GM19324 (cell line): Measurements from ENCODE around the gene TYR.
"Not testable (repeated sequence)": the region's sequence is repeated elsewhere in the genome, so short reads cannot be mapped to it uniquely, and the experiment has no call there.

Experiments used
- ATAC-seq: cut with Tn5 transposase; IDR thresholded peaks from one replicate; pipeline ENCODE4 v1.9.1; 2021; ENCODE audit warnings: mild to moderate bottlenecking, moderate library complexity; ENCODE audit not compliant: unreplicated experiment, low FRiP score

TYR gene

DNA sequence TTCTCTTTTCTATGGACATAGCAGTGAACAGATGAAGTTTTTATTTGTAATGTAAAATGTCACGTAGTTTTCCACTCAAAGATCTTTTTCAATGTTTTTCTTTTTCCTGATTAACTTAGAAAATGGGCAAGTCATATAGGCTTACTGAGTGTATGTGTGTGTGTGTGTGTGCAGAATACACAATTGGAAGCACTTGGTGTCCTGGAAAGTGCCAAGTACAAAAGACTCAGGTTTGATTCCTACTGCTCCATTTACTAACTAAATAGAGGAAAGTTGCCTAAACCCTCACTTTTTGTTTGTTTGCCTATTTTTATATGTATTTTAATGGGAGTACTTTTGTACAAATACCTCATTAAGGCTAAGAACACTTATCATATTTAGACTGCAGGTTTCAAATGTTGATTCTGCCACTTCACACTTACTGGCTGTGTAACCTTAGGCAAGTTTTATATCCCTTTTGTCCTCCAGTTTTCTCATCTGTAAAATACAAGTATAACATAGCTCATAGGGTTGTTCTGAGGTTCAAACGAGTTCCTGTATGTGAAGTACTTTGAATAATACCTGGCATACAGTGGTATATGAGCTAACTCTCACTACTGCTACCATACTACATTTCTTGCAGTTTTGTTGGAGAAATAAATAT is 90.1 kb downstream of the TYR start:
- no peak for ATAC-seq

DNA sequence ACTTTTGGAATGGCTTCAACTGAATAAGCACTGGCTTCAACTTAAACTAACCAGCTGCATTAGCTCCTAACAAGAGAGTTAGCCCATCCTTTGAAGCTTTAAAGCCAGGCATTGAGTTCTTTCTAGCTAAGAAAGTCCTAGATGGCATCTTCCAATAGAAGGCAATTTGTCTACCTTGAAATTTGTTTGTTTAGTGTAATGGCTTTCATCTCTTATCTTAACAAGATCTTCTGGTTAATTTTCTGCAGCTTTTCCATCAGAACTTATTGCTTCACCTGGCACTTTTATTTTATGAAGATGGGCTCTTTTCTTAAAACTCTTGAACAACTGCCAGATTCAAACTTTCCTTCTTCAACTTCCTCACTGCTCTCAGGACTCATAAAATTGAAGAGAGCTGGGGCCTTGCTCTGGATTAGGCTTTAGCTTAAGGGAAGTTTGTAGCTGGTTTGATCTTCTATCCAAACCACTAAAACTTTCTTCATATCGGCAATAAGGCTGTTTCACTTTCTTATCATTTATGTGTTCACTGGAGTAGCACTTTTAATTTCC is 94.9 kb downstream of the TYR start:
- ATAC-seq, result not testable (repeated sequence)

- not testable (repeated sequence) for ATAC-seq
Observed at GRCh38 chr11:89273220-89273619, 95.5 kb downstream of the TYR start.

GRCh38 chr11:89275966-89276365 is 98.3 kb downstream of the TYR start:
- no peak for ATAC-seq

DNA sequence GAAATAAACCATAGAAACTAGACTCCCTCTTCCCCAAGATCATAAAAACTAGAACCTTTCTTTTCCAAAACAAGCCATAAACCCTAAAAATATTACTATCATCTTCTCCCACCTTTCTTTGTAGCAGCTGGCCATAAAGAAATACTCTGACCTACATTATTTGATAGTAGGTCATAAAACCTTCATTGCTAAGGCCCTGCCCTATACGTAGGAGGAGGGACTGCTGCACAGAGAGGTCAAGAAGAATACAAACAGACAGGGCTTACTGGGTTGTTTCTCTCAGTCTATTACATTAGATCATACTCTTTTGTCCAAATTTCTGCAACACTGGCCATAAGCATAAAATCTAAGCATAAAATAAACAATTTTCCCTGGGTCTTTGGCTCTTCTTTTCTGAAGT is 101.5 kb downstream of the TYR start:
- no peak for ATAC-seq

GRCh38 chr11:89281032-89281677 is 103.5 kb downstream of the TYR start:
- ATAC-seq, result not testable (repeated sequence)

- not testable (repeated sequence) for ATAC-seq
Observed at GRCh38 chr11:89286601-89287000, 108.9 kb downstream of the TYR start.

DNA sequence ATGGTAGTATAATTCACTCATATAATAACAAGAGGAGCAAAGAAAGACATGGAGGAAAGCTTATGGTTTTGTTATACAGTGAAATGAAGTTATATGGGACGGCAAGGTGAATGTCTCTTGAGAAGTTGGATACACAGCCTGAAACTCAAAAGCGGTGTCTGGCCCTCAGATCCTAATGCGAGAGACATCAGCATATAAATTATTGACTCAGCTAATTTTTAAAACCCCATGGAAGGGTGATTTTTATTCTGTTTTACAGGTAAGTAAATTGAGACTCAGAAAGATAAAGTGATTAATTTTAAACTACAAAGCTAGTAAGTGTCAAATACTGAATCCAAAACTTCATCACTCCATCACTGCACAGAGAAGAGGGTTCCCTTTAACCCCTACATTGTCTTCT is 110.3 kb downstream of the TYR start:
- ATAC-seq, result not testable (repeated sequence)

DNA sequence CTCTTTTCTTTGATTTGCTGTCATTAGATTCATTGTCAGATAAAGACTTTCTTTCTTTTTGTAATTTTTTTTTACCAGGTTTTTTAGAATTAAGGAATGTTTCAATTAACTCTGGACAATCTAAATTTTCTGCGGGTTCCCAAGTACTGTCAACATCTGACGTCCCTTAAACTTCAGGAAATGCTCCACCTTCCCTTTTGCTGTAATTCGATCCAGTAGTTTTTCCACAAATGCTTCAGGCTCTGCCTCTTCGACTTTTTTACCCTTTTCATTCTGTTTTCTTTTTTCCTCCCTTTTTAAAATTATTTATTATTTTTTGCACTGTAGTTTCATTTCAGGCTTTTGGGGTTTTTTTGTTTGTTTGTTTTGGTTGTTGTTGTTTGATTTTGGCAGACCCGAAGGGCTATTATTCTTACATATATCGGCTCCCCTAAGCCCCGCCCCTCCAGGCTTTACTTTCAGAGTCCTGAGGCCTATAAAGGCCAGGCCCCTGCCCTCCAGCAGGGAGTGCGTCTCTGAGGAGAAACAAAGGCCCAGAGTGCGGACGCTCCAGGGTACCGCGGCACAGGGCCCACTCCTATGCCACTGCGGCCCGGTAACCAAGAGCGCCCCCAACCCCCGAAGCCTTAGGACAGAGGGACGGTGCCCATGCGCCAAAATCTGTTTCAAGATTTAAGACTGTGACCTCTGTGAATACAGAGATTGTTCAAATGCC is 116.4 kb downstream of the TYR start:
- ATAC-seq, result no peak

DNA sequence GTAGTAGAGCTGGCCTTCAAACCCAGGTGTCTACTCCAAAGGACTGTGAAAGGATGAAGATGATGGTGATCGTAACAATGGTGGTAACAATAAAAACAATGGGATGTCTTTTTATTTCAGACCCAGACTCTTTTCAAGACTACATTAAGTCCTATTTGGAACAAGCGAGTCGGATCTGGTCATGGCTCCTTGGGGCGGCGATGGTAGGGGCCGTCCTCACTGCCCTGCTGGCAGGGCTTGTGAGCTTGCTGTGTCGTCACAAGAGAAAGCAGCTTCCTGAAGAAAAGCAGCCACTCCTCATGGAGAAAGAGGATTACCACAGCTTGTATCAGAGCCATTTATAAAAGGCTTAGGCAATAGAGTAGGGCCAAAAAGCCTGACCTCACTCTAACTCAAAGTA is 117.3 kb downstream of the TYR start:
- not testable (repeated sequence) for ATAC-seq

DNA sequence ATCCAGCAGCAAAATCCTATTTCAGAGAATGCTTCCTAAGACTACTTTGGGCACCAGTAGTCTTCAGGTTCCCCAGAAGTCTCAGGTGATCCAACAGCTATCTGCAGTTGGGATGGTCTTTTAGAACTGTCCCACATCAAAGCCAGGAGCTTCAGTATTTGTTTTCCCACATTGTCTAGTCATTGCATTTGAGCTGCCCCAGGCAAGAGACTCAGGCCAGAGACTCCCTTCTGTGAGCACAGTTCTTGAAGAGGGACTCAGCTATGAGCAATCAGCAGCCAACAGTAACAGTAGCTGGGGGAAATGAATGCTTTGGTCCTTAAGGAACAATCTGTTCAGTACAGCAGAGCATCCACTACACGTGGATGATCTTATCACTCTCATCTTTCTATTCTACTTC is 125.4 kb downstream of the TYR start:
- not testable (repeated sequence) for ATAC-seq

DNA sequence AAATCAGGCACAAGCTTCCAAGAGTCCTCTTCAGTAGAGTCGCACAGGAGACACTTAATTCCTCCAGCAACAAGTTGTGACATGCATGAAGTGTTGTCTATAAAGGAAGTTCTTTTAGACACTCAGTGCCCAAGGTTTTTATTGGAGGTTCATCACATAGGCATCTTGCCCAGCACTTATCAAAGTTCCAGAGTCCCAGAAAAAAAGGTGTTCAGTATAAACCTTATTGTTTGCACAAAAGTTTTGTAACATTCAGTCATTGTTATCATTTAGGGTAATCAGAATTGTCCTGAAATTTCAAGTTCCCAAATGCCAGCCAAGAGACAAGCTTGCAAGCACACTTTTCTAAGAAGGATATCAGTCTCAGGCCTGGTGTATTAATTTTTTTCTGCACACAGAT is 130.6 kb downstream of the TYR start:
- ATAC-seq, result not testable (repeated sequence)

- ATAC-seq, result not testable (repeated sequence)
Observed at GRCh38 chr11:89309321-89309985, 131.8 kb downstream of the TYR start.

GRCh38 chr11:89310607-89311006 is 132.9 kb downstream of the TYR start:
- ATAC-seq, result not testable (repeated sequence)

GRCh38 chr11:89321401-89321800 is 143.7 kb downstream of the TYR start:
- no peak for ATAC-seq

GRCh38 chr11:89327885-89328284 is 150.2 kb downstream of the TYR start:
- ATAC-seq, result no peak

- ATAC-seq, result not testable (repeated sequence)
Observed at GRCh38 chr11:89331940-89332339, 154.3 kb downstream of the TYR start.

DNA sequence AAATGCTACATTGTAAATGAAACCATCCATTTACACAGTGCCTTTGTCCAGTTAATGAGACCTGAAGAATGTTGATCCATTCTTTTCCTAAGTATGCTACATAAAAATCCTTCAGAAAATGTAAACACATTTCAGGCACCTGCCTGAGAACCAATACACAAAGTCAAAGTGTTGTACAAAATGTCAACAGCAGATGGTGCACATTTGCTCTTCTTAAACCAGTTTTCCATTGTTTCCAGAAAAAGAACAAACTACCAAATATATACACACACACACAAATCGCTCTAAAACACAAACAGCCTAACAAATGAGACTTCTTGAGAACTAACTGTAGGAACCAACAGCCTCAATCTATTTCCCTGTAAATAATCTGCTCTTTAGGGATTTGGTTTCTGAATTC is 156.0 kb downstream of the TYR start:
- ATAC-seq, result not testable (repeated sequence)

DNA sequence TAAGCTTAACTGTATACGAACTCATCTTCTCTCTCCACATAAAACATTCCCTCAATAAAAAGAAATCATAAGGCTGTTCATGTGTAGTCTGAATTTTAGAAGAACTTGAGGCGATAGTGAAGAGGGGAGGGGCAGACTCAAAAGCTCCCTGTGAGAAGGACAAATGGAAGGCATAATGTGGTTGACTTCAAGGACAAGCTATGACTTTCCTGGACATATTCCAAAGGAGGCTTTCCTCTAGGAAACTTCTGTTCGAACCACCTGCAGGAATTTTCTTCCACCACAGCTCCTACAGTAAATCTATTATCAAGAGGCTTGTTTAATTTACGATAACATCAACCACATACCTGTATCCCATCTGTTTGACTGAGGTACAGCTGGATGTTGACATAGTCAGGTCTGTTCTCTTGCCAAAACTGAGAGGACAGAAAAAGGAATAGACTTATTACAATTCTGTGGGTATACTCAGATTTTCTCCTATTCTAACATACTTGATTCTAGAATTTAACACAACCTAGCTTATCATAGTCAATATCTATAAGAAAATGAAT is 159.5 kb downstream of the TYR start:
- not testable (repeated sequence) for ATAC-seq

DNA sequence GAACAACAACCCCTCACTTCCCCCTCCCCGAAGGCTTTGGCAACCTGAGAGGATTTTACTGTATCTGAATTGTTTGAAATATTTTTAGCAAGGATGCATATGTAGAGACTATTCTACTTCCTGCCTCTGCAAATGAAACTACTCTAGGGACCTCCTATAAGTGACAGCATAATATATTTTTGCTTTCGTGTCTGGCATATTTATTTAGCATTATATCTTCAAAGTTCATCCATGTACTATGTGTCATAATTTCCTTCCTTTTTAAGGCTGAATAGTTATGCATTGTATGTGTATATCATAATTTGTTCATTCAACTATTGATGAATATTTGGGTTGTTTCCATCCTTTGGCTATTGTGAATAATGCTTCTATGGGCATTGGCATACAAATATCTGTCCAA is 160.4 kb downstream of the TYR start:
- ATAC-seq, result not testable (repeated sequence)
